BLaER1 treated with 17β-estradiol and CSF1 and Interleukin-3, amounts not matched to agents 10 nM and 100 nM (cell line): ENCODE data around the gene MYOM3.

Source experiments
- H3K27ac ChIP-seq, 11 experiments: shearing (Covaris generic); formaldehyde crosslinking; 2 replicates each; pipeline ENCODE4 v1.8.1; 2022
- H3K27me3 ChIP-seq, 11 experiments: shearing (Covaris generic); formaldehyde crosslinking; 2 replicates each; pipeline ENCODE4 v1.8.1; 2022
- H3K36me3 ChIP-seq, 11 experiments: shearing (Covaris generic); formaldehyde crosslinking; 2 replicates each; pipeline ENCODE4 v1.8.1; 2022
- H3K4me1 ChIP-seq, 10 experiments: shearing (Covaris generic); formaldehyde crosslinking; 2 replicates each; pipeline ENCODE4 v1.8.1; 2022
- H3K4me2 ChIP-seq, 11 experiments: shearing (Covaris generic); formaldehyde crosslinking; 2 replicates each; pipeline ENCODE4 v1.8.1; 2022
- H3K4me3 ChIP-seq, 10 experiments: shearing (Covaris generic); formaldehyde crosslinking; 2 replicates each; pipeline ENCODE4 v1.8.1; 2022
- H3K9ac ChIP-seq, 11 experiments: shearing (Covaris generic); formaldehyde crosslinking; 2 replicates each; pipeline ENCODE4 v1.8.1; 2022
- H3K9me3 ChIP-seq, 11 experiments: shearing (Covaris generic); formaldehyde crosslinking; replicated peaks in 1 of 11; 2 replicates each; pipeline ENCODE4 v1.8.1; 2022
- H4K20me1 ChIP-seq, 11 experiments: shearing (Covaris generic); formaldehyde crosslinking; 2 replicates each; pipeline ENCODE4 v1.8.1; 2022
- Cebpa-rat ChIP-seq, 11 experiments: shearing (Covaris generic); IDR thresholded peaks; 2 replicates each; pipeline ENCODE4 v1.8.1; 2022

The MYOM3 gene

DNA sequence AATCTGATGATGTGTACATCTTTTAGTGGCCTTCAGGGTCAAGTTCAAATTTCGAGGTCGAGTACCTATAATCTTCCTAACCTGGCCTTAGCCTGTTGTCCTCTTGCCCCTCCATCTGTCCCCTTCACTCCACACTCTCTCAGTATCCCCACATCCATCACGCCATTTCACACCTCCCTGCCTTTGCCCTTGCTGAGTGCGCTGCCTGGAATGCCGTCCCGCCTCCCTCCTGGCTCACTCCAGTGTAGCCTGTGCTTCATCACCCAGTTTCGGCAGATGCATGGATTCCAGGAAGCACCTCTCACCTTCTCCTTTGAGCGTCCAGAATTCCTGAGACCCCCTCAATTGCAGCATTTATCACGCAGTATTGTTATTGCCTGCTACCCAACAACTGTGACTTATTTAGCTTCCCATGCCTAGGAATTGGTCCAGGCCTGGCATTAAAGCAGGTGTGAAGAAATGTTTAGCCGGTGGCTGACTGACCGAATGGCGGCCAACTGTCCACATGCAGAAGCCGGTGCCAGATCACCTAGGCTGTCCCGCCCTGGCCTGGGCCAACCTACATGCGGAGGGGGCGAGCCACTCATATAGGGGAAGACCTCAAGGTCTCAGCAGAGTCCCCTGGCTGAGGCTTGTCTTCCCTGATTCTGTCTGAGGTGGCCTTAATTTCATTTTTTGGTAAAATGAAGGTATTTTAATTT is 34.5 kb downstream of the MYOM3 start:
- Histone ChIP-seq H3K4me3 (no peak overlapping the region), H3K36me3 (no peaks in the 10 kb centered on the region), H4K20me1 (no peaks in the 10 kb centered on the region), H3K9me3 (no peaks in the 10 kb centered on the region), H3K27ac (no peak overlapping the region), H3K4me2 (no peak overlapping the region), H3K9ac (no peak overlapping the region), H3K27me3 (no peaks in the 10 kb centered on the region), H3K4me1 (no peaks in the 10 kb centered on the region)
- TF ChIP-seq Cebpa-rat (IDR thresholded peaks at IDR 0.05), result no peak

GRCh38 chr1:24075946-24076345 is 36.0 kb downstream of the MYOM3 start:
- Histone ChIP-seq H3K4me1 (peaks cover 0 to 4% (median 0%) of the 10 kb centered on the region in 10 experiments; a peak in 2 of 20 replicates), H3K36me3 (no peaks in the 10 kb centered on the region), H3K4me2 (no peak overlapping the region), H3K27ac (no peak overlapping the region), H3K27me3 (no peaks in the 10 kb centered on the region), H3K4me3 (no peak overlapping the region), H3K9me3 (no peaks in the 10 kb centered on the region), H4K20me1 (no peaks in the 10 kb centered on the region), H3K9ac (no peak overlapping the region)
- no peak for TF ChIP-seq Cebpa-rat (IDR thresholded peaks at IDR 0.05)

- no peak overlapping the region for H3K4me3 ChIP-seq
- no peak overlapping the region for H3K9ac ChIP-seq
- no peak overlapping the region for H3K27ac ChIP-seq
- no peaks in the 10 kb centered on the region for H3K36me3 ChIP-seq
- no peak overlapping the region for H3K4me2 ChIP-seq
- no peaks in the 10 kb centered on the region for H4K20me1 ChIP-seq
- H3K9me3 ChIP-seq, result no peaks in the 10 kb centered on the region
- peaks cover 0 to 8% (median 0%) of the 10 kb centered on the region in 10 experiments; a peak in 2 of 20 replicates for H3K4me1 ChIP-seq
- H3K27me3 ChIP-seq, result no peaks in the 10 kb centered on the region
- no peak for TF ChIP-seq Cebpa-rat (IDR thresholded peaks at IDR 0.05)
These were observed 36.4 kb downstream of the MYOM3 start for GRCh38 chr1:24075590-24075854.

- no peaks in the 10 kb centered on the region for H3K9me3 ChIP-seq
- H3K9ac ChIP-seq, result no peak overlapping the region
- H3K4me2 ChIP-seq, result no peak overlapping the region
- TF ChIP-seq Cebpa-rat (IDR thresholded peaks at IDR 0.05), result no peak
- no peaks in the 10 kb centered on the region for H3K36me3 ChIP-seq
- no peaks in the 10 kb centered on the region for H4K20me1 ChIP-seq
- H3K27ac ChIP-seq, result no peak overlapping the region
- H3K27me3 ChIP-seq, result no peaks in the 10 kb centered on the region
- no peak overlapping the region for H3K4me3 ChIP-seq
- peaks cover 0 to 8% (median 0%) of the 10 kb centered on the region in 10 experiments; a peak in 3 of 20 replicates for H3K4me1 ChIP-seq
These were observed 36.9 kb downstream of the MYOM3 start for GRCh38 chr1:24074817-24075589.

- Histone ChIP-seq H3K36me3 (no peaks in the 10 kb centered on the region), H3K4me2 (no peak overlapping the region), H3K4me1 (peaks cover 0 to 16% (median 5%) of the 10 kb centered on the region in 10 experiments; a peak in 14 of 20 replicates), H3K9me3 (no peaks in the 10 kb centered on the region), H3K4me3 (no peak overlapping the region), H3K9ac (no peak overlapping the region), H3K27ac (no peak overlapping the region), H4K20me1 (no peaks in the 10 kb centered on the region), H3K27me3 (no peaks in the 10 kb centered on the region)
- no peak for TF ChIP-seq Cebpa-rat (IDR thresholded peaks at IDR 0.05)
These were observed 37.7 kb downstream of the MYOM3 start for GRCh38 chr1:24074196-24074595.

GRCh38 chr1:24071941-24072340 is 40.0 kb downstream of the MYOM3 start:
- Histone ChIP-seq H3K4me3 (no peak overlapping the region), H4K20me1 (no peaks in the 10 kb centered on the region), H3K36me3 (no peaks in the 10 kb centered on the region), H3K27me3 (no peaks in the 10 kb centered on the region), H3K4me2 (no peak overlapping the region), H3K9ac (no peak overlapping the region), H3K27ac (no peak overlapping the region), H3K4me1 (peaks cover 11 to 32% (median 22%) of the 10 kb centered on the region in 10 experiments; a peak in 19 of 20 replicates), H3K9me3 (no peaks in the 10 kb centered on the region)
- no peak for TF ChIP-seq Cebpa-rat (IDR thresholded peaks at IDR 0.05)

GRCh38 chr1:24070821-24071393 is 41.0 kb downstream of the MYOM3 start:
- no peak overlapping the region for H3K9ac ChIP-seq
- no peaks in the 10 kb centered on the region for H3K9me3 ChIP-seq
- no peaks in the 10 kb centered on the region for H3K27me3 ChIP-seq
- H3K4me3 ChIP-seq, result no peak overlapping the region
- H3K27ac ChIP-seq, result no peak overlapping the region
- no peaks in the 10 kb centered on the region for H4K20me1 ChIP-seq
- peaks cover 11 to 32% (median 23%) of the 10 kb centered on the region in 10 experiments; a peak in 19 of 20 replicates for H3K4me1 ChIP-seq
- no peaks in the 10 kb centered on the region for H3K36me3 ChIP-seq
- TF ChIP-seq Cebpa-rat (IDR thresholded peaks at IDR 0.05), result no peak
- peak overlapping the region in 1 of 11 experiments; percentile 9; a peak in 2 of 22 replicates for H3K4me2 ChIP-seq

DNA sequence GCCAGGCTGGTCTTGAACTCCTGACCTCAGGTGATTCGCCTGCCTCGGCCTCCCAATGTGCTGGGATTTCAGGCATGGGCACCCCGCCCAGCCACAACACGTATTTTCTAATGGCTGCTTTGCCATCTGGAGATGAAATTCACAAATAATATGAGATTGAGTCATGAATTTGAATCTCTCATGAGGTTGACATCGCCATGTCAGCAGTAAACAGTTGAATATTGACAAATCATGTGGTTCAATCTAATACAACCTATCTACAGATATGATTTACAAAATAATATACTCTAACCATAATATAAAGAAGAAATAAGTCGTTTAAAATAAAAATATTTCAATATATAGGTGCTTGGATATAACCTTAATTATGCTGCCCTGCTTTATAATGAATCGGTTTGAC is 42.1 kb downstream of the MYOM3 start:
- Histone ChIP-seq H3K4me2 (no peak overlapping the region; a peak in 1 of 22 replicates), H3K9ac (no peak overlapping the region), H3K36me3 (no peaks in the 10 kb centered on the region), H3K27ac (no peak overlapping the region), H3K9me3 (no peaks in the 10 kb centered on the region), H3K4me3 (no peak overlapping the region), H3K4me1 (peaks cover 11 to 42% (median 32%) of the 10 kb centered on the region in 10 experiments; a peak in 19 of 20 replicates), H4K20me1 (no peaks in the 10 kb centered on the region), H3K27me3 (no peaks in the 10 kb centered on the region)
- TF ChIP-seq Cebpa-rat (IDR thresholded peaks at IDR 0.05), result no peak

DNA sequence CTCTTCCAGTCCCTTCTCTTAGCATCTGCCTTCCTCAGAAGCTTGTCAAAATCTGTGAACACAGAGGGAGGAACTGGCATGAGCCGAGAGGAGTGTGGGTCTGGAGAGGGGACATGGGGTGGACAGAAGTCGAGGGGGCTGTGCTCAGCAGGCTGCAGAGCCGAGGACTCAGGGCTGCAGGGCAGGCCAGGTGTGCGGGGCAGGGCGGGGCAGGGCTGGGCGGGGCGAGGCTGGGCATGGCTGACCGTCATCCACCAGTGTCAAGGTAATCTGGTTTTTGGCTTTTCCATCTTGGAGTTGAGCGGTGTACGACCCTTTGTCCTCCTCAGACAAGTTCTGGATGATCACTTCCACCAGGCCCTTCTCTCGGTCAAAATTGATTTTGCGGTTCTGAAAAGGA is 44.0 kb downstream of the MYOM3 start:
- Histone ChIP-seq H3K9ac (peak overlapping the region in 4 of 11 experiments; percentile 12 to 59 (median 46); a peak in 7 of 22 replicates), H3K4me2 (peak overlapping the region in 9 of 11 experiments; percentile 43 to 77 (median 61); a peak in 17 of 22 replicates), H3K9me3 (peaks cover 0 to 3% (median under 1%) of the 10 kb centered on the region in 11 experiments; a peak in 7 of 22 replicates), H3K36me3 (no peaks in the 10 kb centered on the region), H3K4me3 (no peak overlapping the region), H3K27ac (peak overlapping the region in 8 of 11 experiments; percentile 8 to 71 (median 49); a peak in 12 of 22 replicates), H3K27me3 (no peaks in the 10 kb centered on the region), H3K4me1 (peaks cover 11 to 42% (median 32%) of the 10 kb centered on the region in 10 experiments; a peak in 19 of 20 replicates), H4K20me1 (no peaks in the 10 kb centered on the region)
- TF ChIP-seq Cebpa-rat (IDR thresholded peaks at IDR 0.05), result no peak
